Type B pancreatic cell (in vitro differentiated cells): ENCODE data around the gene SBK1. TPM values are rescaled to one million over a fixed set of nuclear protein-coding genes. Genes with fewer than 3 reads are reported as not detected.

Experiments
- DNase-seq: peaks from one replicate; pipeline ENCODE4 v3.0.0; 2021; ENCODE audit warnings: mixed read lengths; ENCODE audit not compliant: unreplicated experiment; ENCODE audit errors: extremely low spot score
- H3K27ac Mint-ChIP-seq: 2 replicates; pipeline ENCODE4 v1.8.0; 2021; ENCODE audit warnings: mild to moderate bottlenecking, mixed read lengths
- H3K27me3 Mint-ChIP-seq: 2 replicates; pipeline ENCODE4 v1.8.0; 2021; ENCODE audit warnings: mixed read lengths
- H3K36me3 Mint-ChIP-seq: 2 replicates; pipeline ENCODE4 v1.8.0; 2021; ENCODE audit warnings: mixed read lengths
- H3K4me1 Mint-ChIP-seq: one replicate; pipeline ENCODE4 v1.8.0; 2021; ENCODE audit warnings: mixed read lengths; ENCODE audit not compliant: unreplicated experiment
- H3K4me3 Mint-ChIP-seq: 2 replicates; pipeline ENCODE4 v1.8.0; 2021; ENCODE audit warnings: mild to moderate bottlenecking, mixed read lengths
- H3K9me3 Mint-ChIP-seq: 2 replicates; pipeline ENCODE4 v1.8.0; 2021; ENCODE audit warnings: mixed read lengths
- CTCF ChIP-seq: fragments of 200-600 bp; sonication (generic); conservative IDR thresholded peaks from 2 replicates; pipeline ENCODE4 v1.5.0; 2021; ENCODE audit warnings: antibody characterized with exemption, mild to moderate bottlenecking
- total RNA-seq: library from RNA; stranded (reverse); gene quantifications from 2 replicates; pipeline ENCODE4 v1.2.1, GENCODE V29; 2021; ENCODE audit warnings: low replicate concordance

The SBK1 gene
- total RNA-seq, 1 donor from 2014 or later = 31.9 TPM

DNA sequence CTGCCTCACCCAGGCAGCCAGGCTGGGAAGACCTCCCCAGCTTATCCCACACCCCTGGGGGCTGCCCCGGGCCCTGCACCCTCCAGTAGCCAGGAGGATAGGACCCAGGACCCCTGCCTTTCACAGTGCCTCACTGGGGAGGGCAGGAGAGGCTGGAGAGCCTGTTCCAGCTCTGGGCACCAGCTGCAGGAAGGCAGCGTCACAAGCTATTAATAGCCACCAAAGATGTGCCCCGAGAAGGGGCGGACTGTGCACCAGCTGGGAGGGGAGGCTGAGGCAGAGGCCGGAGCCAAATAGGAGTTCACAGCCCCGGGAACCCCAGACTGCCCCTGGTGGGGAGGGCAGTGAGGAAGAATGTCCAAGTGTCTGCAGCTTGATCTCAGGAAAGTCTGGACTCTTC, 8.8 kb downstream of the SBK1 start:
- peaks cover 12% of the 10 kb centered on the region for H3K36me3 Mint-ChIP-seq
- H3K4me1 Mint-ChIP-seq = peaks cover 7% of the 10 kb centered on the region
- H3K9me3 Mint-ChIP-seq = no peaks in the 10 kb centered on the region
- H3K27ac Mint-ChIP-seq = no peak overlapping the region
- H3K27me3 Mint-ChIP-seq = no peaks in the 10 kb centered on the region
- H3K4me3 Mint-ChIP-seq = no peak overlapping the region
- TF ChIP-seq CTCF = no peak
- no peak for DNase-seq

GRCh38 chr16:28301620-28302019, 9.3 kb downstream of the SBK1 start:
- Mint-ChIP-seq H3K27me3 (no peaks in the 10 kb centered on the region), H3K4me3 (no peak overlapping the region), H3K9me3 (no peaks in the 10 kb centered on the region), H3K4me1 (peaks cover 7% of the 10 kb centered on the region), H3K36me3 (peaks cover 12% of the 10 kb centered on the region), H3K27ac (no peak overlapping the region)
- no peak for DNase-seq
- no peak for TF ChIP-seq CTCF

- H3K4me3 Mint-ChIP-seq = no peak overlapping the region
- TF ChIP-seq CTCF = no peak
- H3K27ac Mint-ChIP-seq = no peak overlapping the region
- peaks cover 4% of the 10 kb centered on the region for H3K4me1 Mint-ChIP-seq
- H3K27me3 Mint-ChIP-seq = no peaks in the 10 kb centered on the region
- H3K9me3 Mint-ChIP-seq = no peaks in the 10 kb centered on the region
- no peak for DNase-seq
- H3K36me3 Mint-ChIP-seq = peaks cover 12% of the 10 kb centered on the region
Measured at GRCh38 chr16:28303132-28303531, 10.8 kb downstream of the SBK1 start.

GRCh38 chr16:28304214-28304613, 11.9 kb downstream of the SBK1 start:
- H3K27ac Mint-ChIP-seq = no peak overlapping the region
- peaks cover 18% of the 10 kb centered on the region for H3K36me3 Mint-ChIP-seq
- no peak for TF ChIP-seq CTCF
- no peaks in the 10 kb centered on the region for H3K4me1 Mint-ChIP-seq
- no peaks in the 10 kb centered on the region for H3K27me3 Mint-ChIP-seq
- no peak overlapping the region for H3K4me3 Mint-ChIP-seq
- no peak for DNase-seq
- H3K9me3 Mint-ChIP-seq = no peaks in the 10 kb centered on the region

DNA sequence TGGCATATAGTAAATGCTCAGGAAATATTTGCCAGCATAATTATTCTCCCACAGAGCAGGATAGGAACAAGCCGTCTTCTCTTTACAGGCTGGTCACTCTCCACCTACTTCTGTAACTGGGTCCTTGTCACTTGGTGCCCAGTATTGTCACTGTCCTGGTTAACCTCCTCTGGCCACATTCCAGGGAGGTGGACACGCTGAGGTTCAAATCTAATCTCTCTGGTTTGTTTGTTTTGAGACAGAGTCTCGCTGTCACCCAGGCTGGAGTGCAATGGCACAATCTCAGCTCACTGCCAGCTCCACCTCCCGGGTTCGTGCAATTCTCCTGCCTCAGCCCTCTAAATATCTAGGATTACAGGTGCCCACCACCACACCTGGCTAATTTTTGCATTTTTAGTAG, 15.6 kb downstream of the SBK1 start:
- TF ChIP-seq CTCF = no peak
- Mint-ChIP-seq H3K27ac (no peak overlapping the region), H3K4me3 (no peak overlapping the region)

More for the DNA sequence above, 15.6 kb downstream of the SBK1 start:
- Mint-ChIP-seq H3K27me3 (no peaks in the 10 kb centered on the region), H3K36me3 (peaks cover 16% of the 10 kb centered on the region), H3K4me1 (no peaks in the 10 kb centered on the region), H3K9me3 (no peaks in the 10 kb centered on the region)
- no peak for DNase-seq
